HEK293 (cell line): ENCODE measurements around the gene RNPS1.
A peak's percentile ranks its signal among the peaks of the same experiment; 100 is the strongest.

ENCODE experiments used
- CTCF ChIA-PET: fragments of 350-600 bp; formaldehyde crosslinking; extraction: SDS; loops from one replicate; lab custom pipeline; 2021; ENCODE audit warnings: antibody characterized with exemption; lab: Yijun Ruan, JAX
- POLR2A ChIA-PET: fragments of 300-600 bp; formaldehyde crosslinking; extraction: SDS; loops from one replicate; lab custom pipeline; 2020; ENCODE audit warnings: antibody characterized with exemption, inconsistent platforms; lab: Yijun Ruan, JAX
- H3K27ac ChIP-seq: fragments of 200-500 bp; sonication (Bioruptor generic); 2 replicates; pipeline ENCODE4 v1.5.1; 2014; ENCODE audit warnings: low read depth, low read length, control low read depth, inconsistent platforms; ENCODE audit errors: extremely low read depth
- H3K36me3 ChIP-seq, 2 experiments: fragments of 200-500 bp in 1 of 2; sonication (Bioruptor generic) in 1 of 2; 1 replicate in 1 of 2; 2 replicates in 1 of 2; pipeline ENCODE4 v1.5.1; 2014 to 2017; ENCODE audit warnings: inconsistent platforms in 2 of 2, low read length in 2 of 2; ENCODE audit not compliant: control insufficient read depth in 2 of 2, insufficient read depth in 1 of 2
- H3K4me1 ChIP-seq: fragments of 200-500 bp; sonication (Bioruptor generic); 2 replicates; pipeline ENCODE4 v1.5.1; 2014; ENCODE audit warnings: mild to moderate bottlenecking, low read length, inconsistent platforms; ENCODE audit not compliant: control insufficient read depth, insufficient read depth
- H3K4me3 ChIP-seq: 2 replicates; pipeline ENCODE4 v1.5.1; 2011; ENCODE audit warnings: low read depth, mild to moderate bottlenecking, control low read depth, low read length, moderate library complexity
- H3K9me3 ChIP-seq: fragments of 200-500 bp; sonication (Bioruptor generic); 2 replicates; pipeline ENCODE4 v1.5.1; 2014; ENCODE audit warnings: low read depth, low read length, inconsistent platforms; ENCODE audit not compliant: control insufficient read depth, insufficient read depth
- BCL11A ChIP-seq: fragments of 450-650 bp; formaldehyde crosslinking; IDR thresholded peaks from 2 replicates; pipeline ENCODE4 v1.5.1; 2016; ENCODE audit warnings: low read depth, missing biosample characterization, missing genetic modification characterization
- GLI4 ChIP-seq: fragments of 450-650 bp; formaldehyde crosslinking; IDR thresholded peaks from 2 replicates; pipeline ENCODE4 v1.5.1; 2016; ENCODE audit warnings: missing biosample characterization, missing genetic modification characterization
- GLIS1 ChIP-seq: fragments of 450-650 bp; formaldehyde crosslinking; IDR thresholded peaks from 2 replicates; pipeline ENCODE4 v1.5.1; 2016; ENCODE audit warnings: missing biosample characterization, missing genetic modification characterization
- KLF9 ChIP-seq: fragments of 450-650 bp; formaldehyde crosslinking; IDR thresholded peaks from 2 replicates; pipeline ENCODE4 v1.5.1; 2016; ENCODE audit warnings: missing biosample characterization, missing genetic modification characterization, low read depth
- PATZ1 ChIP-seq: fragments of 450-650 bp; formaldehyde crosslinking; IDR thresholded peaks from 2 replicates; pipeline ENCODE4 v1.5.1; 2016; ENCODE audit warnings: missing biosample characterization, missing genetic modification characterization
- RBAK ChIP-seq: fragments of 450-650 bp; formaldehyde crosslinking; IDR thresholded peaks from 2 replicates; pipeline ENCODE4 v1.5.1; 2016; ENCODE audit warnings: missing biosample characterization, missing genetic modification characterization
- SP2 ChIP-seq: fragments of 450-650 bp; formaldehyde crosslinking; IDR thresholded peaks from 2 replicates; pipeline ENCODE4 v1.5.1; 2016; ENCODE audit warnings: missing biosample characterization, missing genetic modification characterization
- YY2 ChIP-seq: fragments of 450-650 bp; formaldehyde crosslinking; IDR thresholded peaks from 2 replicates; pipeline ENCODE4 v1.5.1; 2016; ENCODE audit warnings: missing biosample characterization, missing genetic modification characterization
- ZBTB1 ChIP-seq: fragments of 450-650 bp; formaldehyde crosslinking; IDR thresholded peaks from 2 replicates; pipeline ENCODE4 v1.5.1; 2016; ENCODE audit warnings: missing biosample characterization, missing genetic modification characterization
- ZBTB20 ChIP-seq: fragments of 450-650 bp; formaldehyde crosslinking; IDR thresholded peaks from 2 replicates; pipeline ENCODE4 v1.5.1; 2016; ENCODE audit warnings: missing biosample characterization, missing genetic modification characterization
- ZNF175 ChIP-seq: fragments of 450-650 bp; formaldehyde crosslinking; IDR thresholded peaks from 2 replicates; pipeline ENCODE4 v1.5.1; 2016; ENCODE audit warnings: missing biosample characterization, missing genetic modification characterization
- ZNF239 ChIP-seq: fragments of 450-650 bp; formaldehyde crosslinking; IDR thresholded peaks from 2 replicates; pipeline ENCODE4 v1.5.1; 2016; ENCODE audit warnings: missing biosample characterization, missing genetic modification characterization
- ZNF324 ChIP-seq: fragments of 450-650 bp; formaldehyde crosslinking; IDR thresholded peaks from 2 replicates; pipeline ENCODE4 v1.5.1; 2016; ENCODE audit warnings: missing biosample characterization, missing genetic modification characterization
- ZNF335 ChIP-seq: fragments of 450-650 bp; formaldehyde crosslinking; conservative IDR thresholded peaks from 2 replicates; pipeline ENCODE4 v1.5.1; 2016; ENCODE audit warnings: missing biosample characterization, missing genetic modification characterization
- ZNF561 ChIP-seq: fragments of 450-650 bp; IDR thresholded peaks from 2 replicates; pipeline ENCODE4 v1.5.1; 2018; ENCODE audit warnings: missing biosample characterization, missing genetic modification characterization, borderline replicate concordance
- ZNF629 ChIP-seq: fragments of 450-650 bp; formaldehyde crosslinking; IDR thresholded peaks from 2 replicates; pipeline ENCODE4 v1.5.1; 2017; ENCODE audit warnings: missing biosample characterization, missing genetic modification characterization
- ZNF660 ChIP-seq: fragments of 450-650 bp; IDR thresholded peaks from 2 replicates; pipeline ENCODE4 v1.5.1; 2018; ENCODE audit warnings: missing biosample characterization, mild to moderate bottlenecking, missing genetic modification characterization
- ZNF791 ChIP-seq: fragments of 450-650 bp; formaldehyde crosslinking; IDR thresholded peaks from 2 replicates; pipeline ENCODE4 v1.5.1; 2016; ENCODE audit warnings: missing biosample characterization, missing genetic modification characterization
- TF ChIP-seq, protein P1 (sequence below): fragments of 450-650 bp; formaldehyde crosslinking; IDR thresholded peaks from 2 replicates; pipeline ENCODE4 v1.5.1; 2016; ENCODE audit warnings: missing biosample characterization, missing genetic modification characterization
- TF ChIP-seq, protein P2 (sequence below): fragments of 450-650 bp; formaldehyde crosslinking; IDR thresholded peaks from 2 replicates; pipeline ENCODE4 v1.5.1; 2016; ENCODE audit warnings: missing biosample characterization, missing genetic modification characterization
- TF ChIP-seq, protein P3 (sequence below): fragments of 450-650 bp; formaldehyde crosslinking; IDR thresholded peaks from 2 replicates; pipeline ENCODE4 v1.5.1; 2016; ENCODE audit warnings: missing biosample characterization, missing genetic modification characterization, low read depth
- TF ChIP-seq, protein P4 (sequence below): fragments of 450-650 bp; formaldehyde crosslinking; optimal IDR thresholded peaks from 2 replicates; pipeline ENCODE3; 2016; ENCODE audit warnings: missing biosample characterization, mild to moderate bottlenecking, missing genetic modification characterization
- TF ChIP-seq, protein P5 (sequence below): fragments of 450-650 bp; formaldehyde crosslinking; IDR thresholded peaks from 2 replicates; pipeline ENCODE4 v1.5.1; 2016; ENCODE audit warnings: missing biosample characterization, missing genetic modification characterization
- TF ChIP-seq, protein P6 (sequence below): sonication (generic); formaldehyde crosslinking; IDR thresholded peaks from 2 replicates; pipeline ENCODE4 v1.8.1; 2022; ENCODE audit warnings: mild to moderate bottlenecking, moderate library complexity, missing genetic modification reagents

RNPS1 gene

DNA sequence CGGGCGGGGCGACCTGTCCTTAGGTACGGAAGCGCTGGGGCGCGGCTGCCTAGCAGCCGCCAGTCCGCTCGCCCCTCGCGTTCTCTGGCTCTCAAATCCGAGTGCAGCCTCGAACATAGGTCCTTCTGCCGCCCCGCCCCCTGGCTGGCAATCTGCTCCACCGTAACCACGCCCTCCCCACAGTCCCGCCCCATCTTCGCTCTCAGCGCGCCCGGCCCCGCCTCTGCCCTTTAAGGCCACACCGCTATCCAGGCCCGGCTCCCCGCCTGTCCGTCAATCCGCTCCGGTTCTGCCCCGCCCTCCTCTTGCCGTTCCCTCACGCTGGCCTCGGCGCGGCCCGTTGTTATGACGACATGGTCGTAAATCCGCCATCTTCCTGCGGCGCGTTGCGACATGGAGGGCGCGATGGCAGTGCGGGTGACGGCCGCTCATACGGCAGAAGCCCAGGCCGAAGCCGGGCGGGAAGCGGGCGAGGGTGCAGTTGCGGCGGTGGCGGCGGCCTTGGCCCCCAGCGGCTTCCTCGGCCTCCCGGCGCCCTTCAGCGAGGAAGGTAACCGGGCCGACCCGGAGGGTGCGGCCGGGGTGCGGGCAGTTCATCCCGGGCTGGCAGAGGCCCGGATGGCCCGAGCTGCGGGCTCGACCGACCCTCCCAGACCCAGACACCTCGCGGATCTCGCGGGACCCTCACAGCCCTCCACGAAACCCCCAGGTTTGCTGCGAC lies 44.5 kb downstream of the RNPS1 start, which contains the start of gene E4F1:
Gene E4F1, plus strand, starts transcription at position 371 of the 721 bp plus-strand sequence. Its CDS starts 23 bp downstream, at position 394.
- H3K4me3 ChIP-seq: peak within 1 kb of the TSS; percentile 96
- H3K27ac ChIP-seq: peak within 1 kb of the TSS; percentile 94
- CTCF ChIA-PET: interaction anchor here (0.6 to 1.0 kb wide), 2 partner anchors 28 to 220 kb away, joined by 3 read pairs; no protein-coding TSS in a partner anchor
- no peaks in the 10 kb centered on the region for H3K9me3 ChIP-seq
- POLR2A ChIA-PET: interaction anchor here (0.6 to 2.6 kb wide), 10 partner anchors 9 to 259 kb away, joined by 3 to 19 read pairs (median 6); partner anchors contain the start of genes DNASE1L2, ECI1, PGP and RPS2
- H3K4me1 ChIP-seq: 0 out of 2 replicates have a peak, but pooled peaks cover 2% of the 10 kb centered on the region
- peaks cover 0 to 19% of the 10 kb centered on the region in 2 experiments; a peak in 2 of 3 replicates for H3K36me3 ChIP-seq
- TF ChIP-seq ZBTB20 (tag by site-specific recombination): peak; percentile 74
- 0 out of 2 replicates have a peak, but pooled peaks have one; percentile 56 for TF ChIP-seq ZNF239 (tag by site-specific recombination)
- no peak for TF ChIP-seq RBAK
- TF ChIP-seq BCL11A (tag by site-specific recombination): no peak
- TF ChIP-seq GLI4 (tag by site-specific recombination): peak; percentile 49; the same call in 1 of the 2 replicates
- no peak for TF ChIP-seq ZNF175 (tag by site-specific recombination)
- no peak for TF ChIP-seq ZNF791 (tag by site-specific recombination)
- TF ChIP-seq, protein P1, sequence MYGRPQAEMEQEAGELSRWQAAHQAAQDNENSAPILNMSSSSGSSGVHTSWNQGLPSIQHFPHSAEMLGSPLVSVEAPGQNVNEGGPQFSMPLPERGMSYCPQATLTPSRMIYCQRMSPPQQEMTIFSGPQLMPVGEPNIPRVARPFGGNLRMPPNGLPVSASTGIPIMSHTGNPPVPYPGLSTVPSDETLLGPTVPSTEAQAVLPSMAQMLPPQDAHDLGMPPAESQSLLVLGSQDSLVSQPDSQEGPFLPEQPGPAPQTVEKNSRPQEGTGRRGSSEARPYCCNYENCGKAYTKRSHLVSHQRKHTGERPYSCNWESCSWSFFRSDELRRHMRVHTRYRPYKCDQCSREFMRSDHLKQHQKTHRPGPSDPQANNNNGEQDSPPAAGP: peak; percentile 72
- TF ChIP-seq, protein P2, sequence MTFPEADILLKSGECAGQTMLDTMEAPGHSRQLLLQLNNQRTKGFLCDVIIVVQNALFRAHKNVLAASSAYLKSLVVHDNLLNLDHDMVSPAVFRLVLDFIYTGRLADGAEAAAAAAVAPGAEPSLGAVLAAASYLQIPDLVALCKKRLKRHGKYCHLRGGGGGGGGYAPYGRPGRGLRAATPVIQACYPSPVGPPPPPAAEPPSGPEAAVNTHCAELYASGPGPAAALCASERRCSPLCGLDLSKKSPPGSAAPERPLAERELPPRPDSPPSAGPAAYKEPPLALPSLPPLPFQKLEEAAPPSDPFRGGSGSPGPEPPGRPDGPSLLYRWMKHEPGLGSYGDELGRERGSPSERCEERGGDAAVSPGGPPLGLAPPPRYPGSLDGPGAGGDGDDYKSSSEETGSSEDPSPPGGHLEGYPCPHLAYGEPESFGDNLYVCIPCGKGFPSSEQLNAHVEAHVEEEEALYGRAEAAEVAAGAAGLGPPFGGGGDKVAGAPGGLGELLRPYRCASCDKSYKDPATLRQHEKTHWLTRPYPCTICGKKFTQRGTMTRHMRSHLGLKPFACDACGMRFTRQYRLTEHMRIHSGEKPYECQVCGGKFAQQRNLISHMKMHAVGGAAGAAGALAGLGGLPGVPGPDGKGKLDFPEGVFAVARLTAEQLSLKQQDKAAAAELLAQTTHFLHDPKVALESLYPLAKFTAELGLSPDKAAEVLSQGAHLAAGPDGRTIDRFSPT (tag by site-specific recombination): peak; percentile 84
- TF ChIP-seq YY2: peak; percentile 95
- TF ChIP-seq KLF9 (tag by site-specific recombination): peak; percentile 99
- TF ChIP-seq, protein P3, sequence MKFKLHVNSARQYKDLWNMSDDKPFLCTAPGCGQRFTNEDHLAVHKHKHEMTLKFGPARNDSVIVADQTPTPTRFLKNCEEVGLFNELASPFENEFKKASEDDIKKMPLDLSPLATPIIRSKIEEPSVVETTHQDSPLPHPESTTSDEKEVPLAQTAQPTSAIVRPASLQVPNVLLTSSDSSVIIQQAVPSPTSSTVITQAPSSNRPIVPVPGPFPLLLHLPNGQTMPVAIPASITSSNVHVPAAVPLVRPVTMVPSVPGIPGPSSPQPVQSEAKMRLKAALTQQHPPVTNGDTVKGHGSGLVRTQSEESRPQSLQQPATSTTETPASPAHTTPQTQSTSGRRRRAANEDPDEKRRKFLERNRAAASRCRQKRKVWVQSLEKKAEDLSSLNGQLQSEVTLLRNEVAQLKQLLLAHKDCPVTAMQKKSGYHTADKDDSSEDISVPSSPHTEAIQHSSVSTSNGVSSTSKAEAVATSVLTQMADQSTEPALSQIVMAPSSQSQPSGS (tag by site-specific recombination): peak; percentile 96
- peak; percentile 92 for TF ChIP-seq ZNF629 (tag by site-specific recombination)
- peak; percentile 64 for TF ChIP-seq ZNF660 (tag by site-specific recombination)
- TF ChIP-seq ZNF324 (tag by site-specific recombination): 0 out of 2 replicates have a peak, but pooled peaks have one; percentile 36
- peak; percentile 59 for TF ChIP-seq PATZ1
- TF ChIP-seq, protein P4, sequence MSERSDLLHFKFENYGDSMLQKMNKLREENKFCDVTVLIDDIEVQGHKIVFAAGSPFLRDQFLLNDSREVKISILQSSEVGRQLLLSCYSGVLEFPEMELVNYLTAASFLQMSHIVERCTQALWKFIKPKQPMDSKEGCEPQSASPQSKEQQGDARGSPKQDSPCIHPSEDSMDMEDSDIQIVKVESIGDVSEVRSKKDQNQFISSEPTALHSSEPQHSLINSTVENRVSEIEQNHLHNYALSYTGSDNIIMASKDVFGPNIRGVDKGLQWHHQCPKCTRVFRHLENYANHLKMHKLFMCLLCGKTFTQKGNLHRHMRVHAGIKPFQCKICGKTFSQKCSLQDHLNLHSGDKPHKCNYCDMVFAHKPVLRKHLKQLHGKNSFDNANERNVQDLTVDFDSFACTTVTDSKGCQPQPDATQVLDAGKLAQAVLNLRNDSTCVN (tag by site-specific recombination): peak; percentile 78
- peak; percentile 82; the same call in 1 of the 2 replicates for TF ChIP-seq ZNF561 (tag by site-specific recombination)
- TF ChIP-seq ZBTB1 (tag by site-specific recombination): peak; percentile 91
- TF ChIP-seq, protein P5, sequence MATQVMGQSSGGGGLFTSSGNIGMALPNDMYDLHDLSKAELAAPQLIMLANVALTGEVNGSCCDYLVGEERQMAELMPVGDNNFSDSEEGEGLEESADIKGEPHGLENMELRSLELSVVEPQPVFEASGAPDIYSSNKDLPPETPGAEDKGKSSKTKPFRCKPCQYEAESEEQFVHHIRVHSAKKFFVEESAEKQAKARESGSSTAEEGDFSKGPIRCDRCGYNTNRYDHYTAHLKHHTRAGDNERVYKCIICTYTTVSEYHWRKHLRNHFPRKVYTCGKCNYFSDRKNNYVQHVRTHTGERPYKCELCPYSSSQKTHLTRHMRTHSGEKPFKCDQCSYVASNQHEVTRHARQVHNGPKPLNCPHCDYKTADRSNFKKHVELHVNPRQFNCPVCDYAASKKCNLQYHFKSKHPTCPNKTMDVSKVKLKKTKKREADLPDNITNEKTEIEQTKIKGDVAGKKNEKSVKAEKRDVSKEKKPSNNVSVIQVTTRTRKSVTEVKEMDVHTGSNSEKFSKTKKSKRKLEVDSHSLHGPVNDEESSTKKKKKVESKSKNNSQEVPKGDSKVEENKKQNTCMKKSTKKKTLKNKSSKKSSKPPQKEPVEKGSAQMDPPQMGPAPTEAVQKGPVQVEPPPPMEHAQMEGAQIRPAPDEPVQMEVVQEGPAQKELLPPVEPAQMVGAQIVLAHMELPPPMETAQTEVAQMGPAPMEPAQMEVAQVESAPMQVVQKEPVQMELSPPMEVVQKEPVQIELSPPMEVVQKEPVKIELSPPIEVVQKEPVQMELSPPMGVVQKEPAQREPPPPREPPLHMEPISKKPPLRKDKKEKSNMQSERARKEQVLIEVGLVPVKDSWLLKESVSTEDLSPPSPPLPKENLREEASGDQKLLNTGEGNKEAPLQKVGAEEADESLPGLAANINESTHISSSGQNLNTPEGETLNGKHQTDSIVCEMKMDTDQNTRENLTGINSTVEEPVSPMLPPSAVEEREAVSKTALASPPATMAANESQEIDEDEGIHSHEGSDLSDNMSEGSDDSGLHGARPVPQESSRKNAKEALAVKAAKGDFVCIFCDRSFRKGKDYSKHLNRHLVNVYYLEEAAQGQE (tag by site-specific recombination): 0 out of 2 replicates have a peak, but pooled peaks have one; percentile 16
- TF ChIP-seq SP2 (tag by site-specific recombination): peak; percentile 100
- TF ChIP-seq, protein P6, sequence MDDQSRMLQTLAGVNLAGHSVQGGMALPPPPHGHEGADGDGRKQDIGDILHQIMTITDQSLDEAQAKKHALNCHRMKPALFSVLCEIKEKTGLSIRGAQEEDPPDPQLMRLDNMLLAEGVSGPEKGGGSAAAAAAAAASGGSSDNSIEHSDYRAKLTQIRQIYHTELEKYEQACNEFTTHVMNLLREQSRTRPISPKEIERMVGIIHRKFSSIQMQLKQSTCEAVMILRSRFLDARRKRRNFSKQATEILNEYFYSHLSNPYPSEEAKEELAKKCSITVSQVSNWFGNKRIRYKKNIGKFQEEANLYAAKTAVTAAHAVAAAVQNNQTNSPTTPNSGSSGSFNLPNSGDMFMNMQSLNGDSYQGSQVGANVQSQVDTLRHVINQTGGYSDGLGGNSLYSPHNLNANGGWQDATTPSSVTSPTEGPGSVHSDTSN (CRISPR knock-in tag): peak; percentile 82
- peak; percentile 76 for TF ChIP-seq GLIS1 (tag by site-specific recombination)
- peak; percentile 91 for TF ChIP-seq ZNF335 (tag by site-specific recombination)
